HG03469 (cell line): ENCODE data around the gene CACNA1D.

ENCODE experiments used
- ATAC-seq: cut with Tn5 transposase; IDR thresholded peaks from one replicate; pipeline ENCODE4 v1.9.1; 2021; ENCODE audit warnings: mild to moderate bottlenecking, moderate library complexity, moderate number of reproducible peaks; ENCODE audit not compliant: unreplicated experiment

The CACNA1D gene

GRCh38 chr3:53836084-53836872, 341.9 kb downstream of the CACNA1D start:
- ATAC-seq, result no peak

GRCh38 chr3:53837331-53837730, 342.9 kb downstream of the CACNA1D start:
- ATAC-seq, result no peak

GRCh38 chr3:53841296-53841695, 346.9 kb downstream of the CACNA1D start:
- ATAC-seq, result no peak

DNA sequence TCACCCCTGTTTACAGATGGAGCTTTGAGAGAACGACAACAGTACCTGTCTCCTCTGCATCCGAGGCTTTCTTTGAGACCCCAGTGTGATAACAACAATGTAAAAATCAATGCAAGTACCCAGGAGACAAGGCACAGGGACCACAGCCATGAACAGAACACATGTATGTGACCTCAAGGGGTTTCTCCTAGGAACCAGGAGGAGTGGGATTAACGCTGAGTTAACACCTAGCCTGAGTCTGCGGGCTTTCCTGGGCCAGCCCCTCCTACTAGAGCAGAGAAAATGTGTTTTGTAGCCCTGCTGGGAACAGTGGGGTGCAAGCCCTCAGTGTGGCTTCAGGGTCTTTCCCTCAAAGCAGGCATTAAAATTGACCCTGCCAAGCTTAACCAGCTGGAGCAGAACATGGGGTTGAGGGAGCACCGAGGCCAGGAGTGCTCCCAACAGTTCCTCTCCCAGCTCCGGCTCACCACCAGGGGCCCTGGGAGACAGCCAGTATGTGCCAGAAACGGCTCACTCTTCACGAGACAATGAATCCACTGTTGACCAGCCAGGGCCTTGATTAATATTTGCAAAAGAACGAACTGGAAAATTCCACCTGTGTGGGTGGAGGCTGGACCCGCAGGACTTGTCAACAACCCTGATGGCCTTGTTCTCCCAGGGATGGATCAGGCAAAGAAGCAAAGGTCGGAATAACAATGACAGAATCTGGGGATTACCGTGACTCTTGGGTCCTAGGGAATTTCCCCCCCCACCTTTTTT, 348.2 kb downstream of the CACNA1D start:
- ATAC-seq, result no peak

GRCh38 chr3:53843195-53844177, 349.1 kb downstream of the CACNA1D start:
- peak; percentile 28 for ATAC-seq

- ATAC-seq, result no peak
Observed at GRCh38 chr3:53844262-53845102, 350.1 kb downstream of the CACNA1D start.

DNA sequence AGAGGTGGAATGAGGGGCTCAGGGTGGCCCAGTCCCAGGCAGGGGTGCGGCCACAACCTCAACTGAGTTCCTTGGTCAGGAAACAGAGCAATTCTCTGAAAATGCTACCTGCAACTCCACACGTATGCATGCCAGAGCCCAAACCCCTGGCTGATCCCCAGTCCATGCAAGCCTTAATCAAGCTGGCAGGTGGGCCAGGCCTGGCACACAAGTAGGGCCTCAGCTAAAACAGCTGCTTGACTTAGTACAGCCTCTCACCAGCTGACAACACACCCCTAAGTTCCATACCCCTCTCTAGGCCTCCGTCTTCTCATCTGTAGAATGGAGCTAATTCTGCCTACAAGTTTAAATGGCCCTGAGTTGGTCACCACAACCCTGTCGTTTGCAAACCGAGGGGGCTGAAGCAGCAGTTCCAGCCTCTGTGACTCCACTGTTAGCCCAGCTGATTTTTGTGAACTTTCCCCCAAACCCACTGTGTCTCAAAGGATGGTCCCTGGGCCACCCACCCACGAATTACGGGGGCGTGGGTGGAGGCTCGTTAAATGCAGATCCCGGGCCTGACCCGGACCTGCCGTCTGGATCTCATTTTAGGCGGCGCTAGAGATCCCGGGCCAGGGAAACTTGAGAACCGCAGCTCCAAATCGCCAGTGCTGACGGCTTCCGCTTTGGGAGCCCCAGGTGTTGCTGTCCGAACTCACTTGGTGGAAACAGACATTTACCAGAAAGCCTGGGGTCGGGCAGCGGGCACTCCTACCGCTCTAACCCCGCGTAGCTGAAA, 350.9 kb downstream of the CACNA1D start:
- no peak for ATAC-seq

GRCh38 chr3:53845881-53846133, 351.4 kb downstream of the CACNA1D start:
- ATAC-seq, result no peak

DNA sequence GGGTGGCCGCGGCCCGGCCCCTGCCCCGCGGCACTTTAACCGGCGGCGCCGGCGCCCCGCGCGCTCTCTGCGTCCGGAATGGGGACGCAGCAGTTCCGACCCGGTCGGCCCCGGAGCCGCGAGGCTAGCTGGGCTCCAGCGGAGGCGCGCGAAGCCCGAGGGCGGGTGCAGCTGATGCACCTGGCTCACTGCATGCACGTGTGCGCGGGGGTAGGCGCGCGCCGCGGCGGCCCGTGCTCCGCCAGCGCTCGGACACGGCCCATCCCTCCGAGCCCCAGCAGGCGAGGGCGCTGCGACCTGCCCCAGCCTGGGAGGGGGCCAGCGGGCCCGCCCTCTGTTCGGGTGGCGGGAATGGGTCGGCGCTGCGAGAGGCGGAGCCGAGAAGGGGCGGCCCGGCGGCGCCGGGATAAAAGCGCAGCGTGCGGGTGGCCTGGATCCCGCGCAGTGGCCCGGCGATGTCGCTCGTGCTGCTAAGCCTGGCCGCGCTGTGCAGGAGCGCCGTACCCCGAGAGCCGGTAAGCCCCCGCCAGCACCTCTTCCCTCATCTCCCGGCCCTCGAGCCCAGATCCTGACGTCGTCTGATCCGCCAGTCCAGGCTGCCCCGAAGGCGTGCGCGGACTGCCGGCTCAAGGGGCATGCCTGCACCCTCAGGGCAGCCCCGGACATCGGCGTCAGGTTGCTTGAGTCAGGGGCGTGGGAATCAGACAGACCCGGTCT, 351.9 kb downstream of the CACNA1D start, which contains the start of the genes CHDH and IL17RB:
Gene CHDH (minus strand): TSS at position 286 of the 717 bp plus-strand sequence. CDS start 22,411 bp downstream, outside the sequence.
Gene IL17RB (plus strand): TSS at position 435 of the 717 bp plus-strand sequence. CDS start 21 bp downstream, at position 456.
- ATAC-seq, result peak; percentile 29

DNA sequence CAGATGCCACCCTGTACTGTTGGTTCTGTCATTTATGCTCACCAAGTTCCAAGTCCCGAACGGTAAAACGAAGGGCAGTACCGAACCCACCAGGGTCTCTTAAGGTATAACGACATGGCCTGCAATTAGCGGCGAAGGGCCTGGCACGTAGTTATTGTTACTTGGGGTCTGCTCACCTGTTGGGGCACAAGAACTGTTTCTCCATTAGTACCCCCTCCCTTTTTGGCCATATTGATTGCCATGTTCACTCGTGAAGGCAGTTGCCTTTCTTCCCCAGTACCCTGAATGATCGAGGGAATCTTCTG, 352.4 kb downstream of the CACNA1D start:
- no peak for ATAC-seq

GRCh38 chr3:53849916-53850315, 355.5 kb downstream of the CACNA1D start:
- ATAC-seq, result no peak

- no peak for ATAC-seq
Observed at GRCh38 chr3:53850895-53851294, 356.5 kb downstream of the CACNA1D start.

GRCh38 chr3:53856964-53857363, 362.6 kb downstream of the CACNA1D start:
- ATAC-seq, result no peak

GRCh38 chr3:53858096-53858741, 363.8 kb downstream of the CACNA1D start:
- ATAC-seq, result no peak

- no peak for ATAC-seq
Observed at GRCh38 chr3:53859178-53859577, 364.8 kb downstream of the CACNA1D start.

GRCh38 chr3:53860196-53860595, 365.8 kb downstream of the CACNA1D start:
- no peak for ATAC-seq

DNA sequence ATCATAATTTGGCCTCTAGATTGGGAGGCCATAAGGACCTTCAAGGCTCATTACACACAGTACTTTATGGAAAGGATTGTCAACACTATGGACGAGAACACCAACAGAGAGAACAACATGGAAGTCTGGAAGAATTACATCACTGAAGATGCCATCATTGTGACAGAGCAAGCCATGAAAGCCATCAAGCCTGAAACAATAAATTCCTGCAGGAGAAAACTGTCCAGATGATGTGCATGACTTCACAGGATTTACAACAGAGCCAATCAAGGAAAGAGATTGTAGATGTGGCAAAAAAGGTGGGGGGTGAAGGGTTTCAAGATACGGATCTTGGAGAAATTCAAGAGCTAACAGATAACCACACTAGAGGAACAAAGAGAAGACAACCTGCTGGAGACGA, 367.8 kb downstream of the CACNA1D start:
- ATAC-seq, result no peak

DNA sequence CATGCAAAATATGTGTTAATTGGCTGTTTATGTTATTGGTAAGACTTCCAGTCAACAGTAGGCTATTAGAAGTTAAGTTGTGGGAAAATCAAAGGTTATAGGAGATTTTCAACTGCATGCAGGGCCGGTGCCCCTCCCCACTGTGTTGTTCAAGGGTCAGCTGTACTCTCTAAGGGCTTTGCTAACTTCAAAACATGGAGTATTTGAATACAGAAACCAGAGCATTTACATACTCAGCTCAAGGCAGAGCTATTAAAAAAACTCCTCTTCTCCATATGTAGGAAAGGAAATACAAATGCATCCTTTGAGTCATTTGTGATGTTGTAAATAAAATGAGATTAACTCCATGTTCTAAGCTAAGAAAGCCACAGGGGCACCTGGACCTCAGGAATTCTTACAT, 368.7 kb downstream of the CACNA1D start:
- ATAC-seq, result no peak
